Left renal pelvis (tissue), 4 donors: ENCODE data around the gene TTL. TPM values are rescaled to one million over a fixed set of nuclear protein-coding genes. Genes with fewer than 3 reads are reported as not detected.

Experiments
- DNase-seq, 4 donors: peaks; one replicate each; pipeline ENCODE4 v3.0.0-alpha.2; 2013; ENCODE audit warnings: low read depth in 4 of 4, low spot score in 3 of 4
- polyA plus RNA-seq, 4 donors: library from polyadenylated mRNA; unstranded; fragments of 120-200 nt; gene quantifications; one replicate each; pipeline ENCODE4 v1.2.1, GENCODE V29; 2013; ENCODE audit not compliant: insufficient read length in 4 of 4

TTL gene
- polyA plus RNA-seq, 4 donors, result 38.7 to 44.6 (median 39.1) TPM

GRCh38 chr2:112577756-112578155, 95.8 kb downstream of the TTL start:
- no peak for DNase-seq

- no peak for DNase-seq
These were observed 97.3 kb downstream of the TTL start for GRCh38 chr2:112579241-112579640.

GRCh38 chr2:112580084-112580483, 98.1 kb downstream of the TTL start:
- DNase-seq, result no peak

- DNase-seq, result peak in 1 of 4 donors; percentile 32
These were observed 100.4 kb downstream of the TTL start for GRCh38 chr2:112582314-112582746.

GRCh38 chr2:112583497-112584133, 101.7 kb downstream of the TTL start:
- no peak for DNase-seq

GRCh38 chr2:112584134-112584890, 102.4 kb downstream of the TTL start, which contains the start of gene CHCHD5:
TSS of gene CHCHD5 (plus strand) at chr2:112584609. CDS start at chr2:112584648, 39 bp downstream.
- peak; percentile 83 to 91 (median 86) for DNase-seq

GRCh38 chr2:112584891-112585250, 102.9 kb downstream of the TTL start:
- DNase-seq, result no peak

GRCh38 chr2:112585400-112585799, 103.4 kb downstream of the TTL start:
- DNase-seq, result no peak

- DNase-seq, result no peak
These were observed 104.0 kb downstream of the TTL start for GRCh38 chr2:112585873-112586464.

- DNase-seq, result no peak
These were observed 106.7 kb downstream of the TTL start for GRCh38 chr2:112588611-112589045.

Other genes starting within 250 kb of the TTL start
- 10 to 100 TPM; 12.7 to 23.1 (median 21.1) TPM for gene ZC3H8, start 227.1 kb upstream of the TTL start, polyA plus RNA-seq
- gene ZC3H6, start 206.6 kb upstream of the TTL start, polyA plus RNA-seq, result 1 to 10 TPM; 8.2 to 9.7 (median 8.8) TPM
- 1 to 10 TPM; 3.0 to 4.5 (median 3.1) TPM for gene RGPD8, start 48.5 kb upstream of the TTL start, polyA plus RNA-seq
- gene POLR1B, start 60.3 kb downstream of the TTL start, polyA plus RNA-seq, result 10 to 100 TPM; 18.2 to 24.6 (median 23.6) TPM
- 10 to 100 TPM; 18.2 to 34.9 (median 23.6) TPM for gene CHCHD5, start 102.5 kb downstream of the TTL start, polyA plus RNA-seq
- 10 to 100 TPM; 26.7 to 47.8 (median 43.9) TPM for gene SLC20A1, start 163.8 kb downstream of the TTL start, polyA plus RNA-seq
- 1 to 10 TPM in 1 of 4 donors, under 1 TPM in 2, not detected in 1; 0.13 to 1.2 (median 0.49) TPM for gene NT5DC4, start 238.9 kb downstream of the TTL start, polyA plus RNA-seq